NCI-H446 treated with DMSO at 0.1 percent for 48 hours (cell line): ENCODE measurements around the gene TRDMT1.

Experiments used
- DNase-seq: peaks from one replicate; lab custom pipeline; 2025; lab: John Stamatoyannopoulos, UW

TRDMT1 gene

DNA sequence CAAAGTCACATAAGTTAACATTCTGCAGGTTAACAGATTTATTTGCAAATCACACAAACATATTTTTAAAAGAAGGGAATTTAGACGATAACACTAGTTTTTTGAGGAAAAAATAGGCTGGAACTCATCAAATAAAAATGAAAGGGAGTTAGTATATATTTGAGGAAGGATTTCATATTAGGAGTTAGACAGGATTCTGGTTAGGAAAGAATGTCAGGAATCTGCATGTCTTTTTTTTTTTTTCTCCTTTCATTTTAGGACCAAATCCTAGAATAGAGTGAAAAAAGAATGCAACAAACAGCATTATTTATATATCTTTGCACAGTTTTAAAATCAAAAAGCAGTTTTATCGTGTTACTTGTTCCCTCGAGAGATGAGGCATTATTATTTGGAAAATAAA, 8.9 kb upstream of the TRDMT1 start:
- no peak for DNase-seq

DNA sequence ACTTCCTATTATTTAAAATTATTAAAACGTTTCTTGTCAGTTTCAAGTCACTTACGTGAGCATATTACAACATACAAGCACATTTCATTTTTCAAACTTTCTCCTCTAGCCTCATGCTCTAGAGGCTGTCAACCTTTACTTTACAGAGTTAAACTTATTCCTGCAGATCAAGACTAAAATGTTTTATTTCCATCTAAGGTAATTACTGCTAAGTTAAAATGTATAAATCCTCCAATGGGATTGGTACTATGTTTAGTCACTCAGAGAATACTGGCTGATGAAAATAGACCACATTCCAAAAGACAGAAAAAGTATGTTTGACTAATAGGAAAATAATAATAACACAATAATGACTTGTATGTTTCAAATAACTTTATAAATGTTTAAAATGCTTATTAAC, 8.4 kb upstream of the TRDMT1 start:
- DNase-seq: no peak

DNA sequence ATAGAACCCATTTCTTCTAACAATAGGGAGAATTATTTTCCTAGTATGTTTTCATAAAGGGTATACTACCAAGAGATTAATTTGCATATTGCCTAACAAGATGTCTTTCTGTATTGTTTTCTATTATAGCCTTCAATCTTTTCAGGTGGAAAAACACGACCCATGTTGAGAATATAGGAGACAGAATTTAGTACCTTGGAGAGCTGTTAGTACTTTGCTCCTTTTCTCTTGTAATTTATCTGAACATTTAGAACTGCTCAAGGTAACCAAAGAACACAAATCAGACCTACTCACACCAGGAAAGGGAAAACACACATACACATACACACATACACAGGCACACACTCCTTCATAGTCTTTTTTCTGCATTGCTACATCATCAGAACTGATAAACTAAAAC, 7.8 kb upstream of the TRDMT1 start:
- DNase-seq: no peak

DNA sequence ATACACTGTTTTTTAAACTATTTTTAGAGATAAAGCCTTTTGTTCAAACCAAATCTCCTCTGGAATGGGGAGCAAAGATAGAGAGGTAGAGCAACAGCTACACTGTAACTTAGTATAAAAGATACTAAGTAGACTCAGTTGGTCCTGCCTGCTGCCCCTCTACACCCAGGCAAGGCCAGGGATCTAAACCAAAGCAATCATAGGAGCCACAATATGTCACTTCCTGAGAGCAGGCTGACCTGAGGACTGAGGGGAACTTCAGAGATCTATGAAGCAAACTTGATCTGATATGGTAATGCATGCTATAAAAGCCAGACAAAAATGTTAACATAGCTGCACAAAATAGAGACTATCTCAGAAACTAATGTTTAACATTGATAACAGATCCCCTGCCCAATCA, 7.0 kb upstream of the TRDMT1 start:
- no peak for DNase-seq

DNA sequence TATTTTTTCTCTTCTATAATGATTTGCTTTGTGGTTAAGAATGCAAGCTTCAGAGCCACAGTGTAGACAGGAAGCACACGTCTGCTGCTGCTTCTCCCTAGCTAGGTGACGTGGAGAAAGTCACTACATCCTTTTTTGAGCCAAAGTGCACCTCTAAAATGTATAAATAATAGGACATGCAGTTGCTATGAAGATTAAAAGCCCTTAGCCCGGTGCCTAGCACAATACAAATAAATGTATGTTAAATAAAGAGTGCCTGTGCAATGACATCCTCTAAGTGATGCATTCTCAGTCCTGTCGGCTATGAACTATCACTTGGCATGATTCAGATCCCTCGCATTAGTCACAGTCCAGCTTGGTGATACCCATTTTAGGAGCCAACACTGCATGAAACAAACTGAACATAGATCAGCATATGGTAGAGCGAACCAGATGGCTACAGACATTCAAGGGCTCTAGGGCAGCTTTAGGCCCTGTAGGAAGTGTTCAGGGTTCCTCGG, 4.8 kb upstream of the TRDMT1 start:
- DNase-seq: no peak

DNA sequence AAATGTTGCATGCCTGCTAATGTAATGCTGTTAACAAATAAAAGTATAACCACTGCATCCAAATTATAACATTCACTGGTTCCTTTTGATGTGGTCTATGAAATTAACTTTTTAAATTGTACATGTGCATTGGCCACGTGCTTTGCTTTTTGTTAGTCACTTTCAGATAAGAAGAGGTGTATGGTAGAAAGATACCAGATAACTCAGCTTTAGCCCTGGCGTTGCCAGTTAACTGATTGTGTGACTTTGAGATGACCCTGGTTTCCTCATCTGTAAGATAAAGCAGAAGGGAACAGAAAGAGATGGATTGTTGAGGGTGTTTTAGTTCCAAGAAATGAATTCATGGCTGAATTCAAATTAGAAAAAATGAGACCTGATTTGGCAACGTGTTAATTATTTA, 1.9 kb upstream of the TRDMT1 start:
- DNase-seq: no peak

DNA sequence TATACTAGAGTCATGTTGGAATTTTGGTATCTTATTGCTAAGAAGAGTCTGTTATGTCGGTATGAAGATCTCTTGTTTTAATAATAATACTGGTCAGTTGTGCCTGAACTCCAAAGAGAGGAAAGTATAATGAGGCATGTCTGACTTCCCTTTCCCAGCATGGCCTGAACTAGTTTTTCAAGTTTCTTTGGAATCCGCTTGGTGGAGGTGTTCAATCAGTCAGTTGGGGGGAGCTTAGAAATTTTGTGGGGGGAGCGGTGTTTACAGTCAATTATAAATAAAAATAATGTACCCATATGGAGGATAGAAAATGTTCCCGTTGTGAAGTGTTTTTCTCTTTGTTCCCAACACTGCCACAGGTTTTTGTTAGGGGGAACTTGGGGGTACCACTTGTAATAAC, 1.5 kb upstream of the TRDMT1 start:
- no peak for DNase-seq

DNA sequence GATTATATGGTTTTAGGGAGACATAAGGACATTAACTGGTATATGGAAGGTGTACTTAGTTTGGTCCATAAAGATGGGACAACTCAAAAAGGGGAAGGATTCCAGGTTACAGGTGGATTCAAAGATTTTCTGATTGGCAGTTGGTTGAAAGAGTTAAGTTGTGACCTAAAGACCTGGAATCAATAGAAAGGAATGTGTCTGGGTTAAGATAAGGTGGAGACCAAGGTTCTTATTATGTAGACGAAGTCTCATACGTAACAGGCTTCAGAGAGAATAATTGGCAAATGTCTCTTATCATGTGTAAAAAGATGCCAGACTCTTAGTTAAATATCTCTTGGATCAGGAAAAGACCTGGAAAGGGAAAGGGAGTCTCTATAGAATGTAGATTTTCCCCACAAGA, 1.0 kb upstream of the TRDMT1 start:
- no peak for DNase-seq

DNA sequence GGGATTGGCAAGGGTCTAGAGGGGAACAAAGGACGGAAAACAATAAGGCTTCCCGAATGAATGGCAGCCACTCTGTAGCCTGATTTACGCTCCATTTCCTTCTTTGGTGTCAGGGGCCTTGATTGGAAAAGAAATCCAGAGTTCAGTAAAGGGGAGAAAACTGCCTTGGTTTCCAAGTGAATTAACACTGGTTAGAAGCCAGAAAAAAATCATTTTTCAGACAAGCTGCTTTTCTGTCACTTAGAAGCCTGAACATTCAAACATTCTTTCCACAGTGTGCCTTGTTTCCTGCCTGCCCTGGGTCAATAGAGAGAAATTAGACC, 283 bp upstream of the TRDMT1 start:
- DNase-seq: no peak

DNA sequence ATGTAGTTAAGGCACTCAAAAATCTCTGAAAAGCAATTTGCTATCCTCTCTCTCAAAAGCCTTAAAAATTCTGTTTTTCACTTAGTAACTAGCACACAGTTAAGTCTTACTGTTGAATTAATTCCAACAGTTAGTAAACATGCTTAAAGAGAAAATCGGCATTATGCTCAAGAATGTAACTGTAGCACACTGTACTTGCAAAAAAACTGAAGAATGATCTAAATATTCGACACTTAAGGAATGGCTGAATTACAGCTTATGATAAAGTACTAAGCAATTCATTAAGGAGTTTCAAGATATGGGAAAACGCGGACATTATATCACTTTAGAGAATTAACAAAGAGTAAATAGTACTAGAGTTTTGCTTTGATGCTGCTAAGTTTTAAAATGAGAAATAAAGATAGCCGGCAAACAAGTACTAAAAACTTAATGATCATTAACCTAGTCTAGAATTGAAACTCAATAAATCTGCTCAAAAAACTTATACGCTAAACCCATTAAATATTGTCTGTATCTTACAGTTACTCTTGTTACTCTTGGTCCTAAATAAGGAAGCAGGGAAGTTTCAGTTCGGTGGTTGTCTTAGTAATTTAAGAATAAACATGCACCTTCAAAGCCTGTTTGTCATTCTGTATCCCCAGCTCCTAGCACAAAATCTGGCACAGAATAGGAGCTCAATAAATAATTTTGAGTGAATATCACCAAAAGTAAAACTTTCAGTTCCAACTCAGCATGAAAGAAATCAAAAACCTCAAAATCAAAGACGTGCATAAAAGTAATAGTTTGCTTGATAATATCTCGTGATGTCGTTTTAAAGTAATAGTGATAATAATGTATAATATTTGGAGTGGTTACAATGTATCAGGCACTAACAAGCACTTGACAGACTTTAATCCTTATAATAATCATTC, 1.2 kb downstream of the TRDMT1 start:
- no peak for DNase-seq

DNA sequence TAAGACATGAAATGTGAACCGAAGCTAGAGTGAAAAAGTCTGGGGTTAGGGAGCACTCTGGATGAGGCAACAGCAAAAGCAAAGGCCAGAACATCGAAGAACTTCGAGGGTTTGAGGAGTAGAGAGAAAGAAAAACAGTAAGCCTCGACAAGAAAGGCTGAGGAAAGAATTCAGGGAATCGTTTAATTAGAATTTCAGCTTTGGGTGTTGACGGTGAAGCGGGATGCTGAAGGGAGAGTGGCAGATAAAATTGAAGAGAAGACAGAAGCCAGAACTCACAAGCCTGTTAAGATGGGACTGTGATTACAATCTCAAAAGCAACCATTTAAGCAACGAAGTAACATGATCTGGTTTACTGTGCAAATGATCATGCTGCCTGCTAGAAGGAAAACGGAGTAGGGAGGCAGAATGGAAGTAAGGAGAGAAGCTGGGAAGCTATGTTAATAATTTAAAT, 2.1 kb downstream of the TRDMT1 start:
- DNase-seq: no peak

DNA sequence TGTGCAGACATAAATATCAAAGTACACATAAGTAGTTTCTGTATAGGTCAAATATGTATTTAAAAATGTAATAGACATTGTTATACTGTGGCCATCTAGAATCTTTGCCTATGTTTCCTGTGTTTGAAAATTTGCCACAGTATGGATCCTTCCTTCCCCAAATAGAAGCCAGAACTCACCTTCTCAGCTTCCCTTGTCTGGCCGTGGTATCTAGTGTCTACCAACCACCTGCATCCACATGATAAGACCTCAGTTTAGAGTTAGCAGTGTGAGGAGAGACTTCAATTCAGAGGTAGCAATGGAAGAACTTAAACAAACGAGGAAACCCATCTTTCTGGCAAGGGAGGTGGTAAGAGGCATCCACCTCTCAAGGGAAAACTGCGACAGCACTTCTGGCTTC, 4.9 kb downstream of the TRDMT1 start:
- no peak for DNase-seq

DNA sequence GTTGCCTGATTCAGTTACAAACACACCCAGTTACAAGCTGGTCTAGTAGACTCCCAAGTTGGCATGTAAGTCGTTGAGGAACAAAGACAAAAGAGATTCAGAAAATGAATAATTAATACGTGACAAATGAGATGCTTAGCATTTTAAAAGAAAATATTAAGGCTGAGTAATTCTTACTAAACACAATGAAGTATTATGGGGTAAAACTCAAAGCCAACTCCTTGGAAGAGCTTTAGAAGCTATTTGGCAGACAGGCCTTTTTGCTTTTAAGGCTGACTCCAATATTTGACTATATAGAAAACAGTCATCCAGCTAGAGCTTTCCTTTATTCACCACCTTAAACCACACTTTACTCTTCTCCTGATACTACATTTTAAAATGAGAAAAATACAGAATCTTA, 5.4 kb downstream of the TRDMT1 start:
- no peak for DNase-seq

DNA sequence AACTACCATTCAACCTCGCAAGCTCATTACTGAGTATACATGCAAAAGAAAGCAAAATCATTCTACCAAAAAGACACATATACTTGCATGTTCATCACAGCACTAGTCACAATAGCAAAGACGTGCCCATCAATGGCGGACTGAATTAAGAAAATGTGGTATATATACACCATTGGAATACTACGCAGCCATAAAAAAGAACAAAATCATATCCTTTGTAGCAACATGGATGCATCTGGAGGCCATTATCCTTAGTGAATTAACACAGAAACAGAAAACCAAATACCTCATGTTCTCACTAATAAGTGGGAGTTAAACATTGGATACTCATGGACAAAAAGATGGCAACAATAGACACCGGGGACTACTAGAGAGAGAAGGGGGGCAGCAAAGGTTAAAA, 6.4 kb downstream of the TRDMT1 start:
- no peak for DNase-seq

DNA sequence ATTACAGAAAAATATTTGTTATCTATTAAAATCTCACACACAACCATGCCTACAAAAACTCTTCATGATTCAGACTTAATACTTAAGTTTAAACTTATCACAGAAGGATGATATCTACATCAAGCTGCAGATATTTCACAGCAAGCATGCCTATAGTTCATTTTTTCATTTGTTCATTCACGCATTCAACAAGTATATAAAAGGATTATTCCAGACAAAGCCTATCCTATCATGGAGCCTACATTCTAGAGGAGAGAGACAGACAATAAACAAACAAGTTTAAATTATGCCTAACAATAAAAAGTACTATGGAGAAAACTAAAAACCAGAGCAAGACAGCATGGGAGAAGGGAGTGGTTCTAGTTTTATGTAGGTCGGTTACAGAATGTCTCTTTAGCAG, 10.9 kb downstream of the TRDMT1 start:
- no peak for DNase-seq

DNA sequence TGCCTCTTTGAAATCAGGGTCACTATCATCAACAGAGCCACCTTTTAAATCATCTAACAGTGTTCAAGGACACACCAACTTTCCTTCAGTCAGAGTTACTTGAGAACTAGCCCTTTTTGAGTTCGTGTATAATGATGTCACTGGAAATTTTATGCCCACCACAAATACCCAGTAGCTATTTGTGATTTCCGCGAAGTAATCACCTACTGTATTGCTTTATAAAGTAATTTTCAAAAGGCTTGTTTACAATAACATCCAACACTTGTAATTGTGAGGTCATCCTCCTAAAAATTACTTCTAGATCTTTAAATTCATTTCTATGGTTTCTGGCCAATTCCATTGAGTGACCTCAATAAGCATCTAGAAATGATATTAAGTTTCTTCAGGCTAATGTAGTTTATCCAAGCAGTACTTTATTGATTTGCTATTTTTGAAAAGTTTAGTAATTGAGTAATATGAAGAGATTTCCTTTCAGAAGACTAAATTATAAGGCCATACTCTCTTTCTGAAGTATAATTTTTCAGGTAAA, 12.8 kb downstream of the TRDMT1 start:
- DNase-seq: no peak

DNA sequence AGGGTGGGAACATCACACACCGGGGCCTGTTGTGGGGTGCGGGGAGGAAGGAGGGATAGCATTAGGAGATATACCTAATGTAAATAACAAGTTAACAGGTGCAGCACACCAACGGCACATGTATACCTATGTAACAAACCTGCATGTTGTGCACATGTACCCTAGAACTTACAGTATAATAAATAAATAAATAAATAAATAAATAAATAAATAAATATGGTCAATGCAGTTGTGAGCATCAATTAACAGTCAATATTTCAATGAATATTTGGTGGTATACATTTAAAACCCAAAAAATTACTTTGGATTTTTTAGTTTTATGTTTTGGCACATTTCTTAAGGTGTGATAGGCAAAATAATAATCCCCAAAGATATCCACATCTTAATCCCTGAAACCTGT, 15.6 kb downstream of the TRDMT1 start:
- no peak for DNase-seq

DNA sequence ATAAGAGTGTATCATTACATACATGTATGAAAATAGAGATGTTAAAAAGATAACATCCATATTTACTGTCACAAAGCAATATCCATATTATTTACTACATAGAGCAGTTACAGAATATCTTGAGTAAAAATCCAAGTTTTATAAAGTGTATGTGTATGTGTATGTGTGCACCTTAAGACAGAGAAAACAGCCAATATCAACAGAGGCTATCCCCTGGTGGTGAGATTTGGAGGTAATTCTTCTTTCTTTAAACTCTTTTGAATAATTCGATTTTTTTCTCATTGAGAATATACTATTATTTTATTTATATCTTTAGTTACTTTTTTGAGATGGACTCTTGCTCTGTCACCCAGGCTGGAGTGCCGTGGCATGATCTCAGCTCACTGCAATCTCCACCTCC, 18.4 kb downstream of the TRDMT1 start:
- no peak for DNase-seq

DNA sequence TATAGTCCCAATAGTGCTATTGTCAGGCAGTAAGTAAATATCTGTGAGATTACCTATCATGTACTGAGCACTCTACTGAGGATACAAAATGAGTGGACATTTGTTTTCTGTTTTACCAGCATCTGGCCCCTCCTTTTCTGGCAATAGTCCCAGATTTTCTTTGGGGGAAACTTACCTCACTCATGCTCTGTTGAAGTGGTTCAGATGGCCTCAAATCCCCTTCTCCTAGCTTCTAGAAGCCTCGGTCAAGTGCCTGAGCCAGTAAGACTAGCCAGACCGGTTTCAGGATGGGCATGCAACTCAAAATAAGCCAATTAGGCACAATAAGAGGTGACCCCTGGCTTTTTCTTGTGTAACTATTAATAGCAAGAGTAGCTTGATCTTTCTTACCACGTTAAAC, 19.7 kb downstream of the TRDMT1 start:
- no peak for DNase-seq

DNA sequence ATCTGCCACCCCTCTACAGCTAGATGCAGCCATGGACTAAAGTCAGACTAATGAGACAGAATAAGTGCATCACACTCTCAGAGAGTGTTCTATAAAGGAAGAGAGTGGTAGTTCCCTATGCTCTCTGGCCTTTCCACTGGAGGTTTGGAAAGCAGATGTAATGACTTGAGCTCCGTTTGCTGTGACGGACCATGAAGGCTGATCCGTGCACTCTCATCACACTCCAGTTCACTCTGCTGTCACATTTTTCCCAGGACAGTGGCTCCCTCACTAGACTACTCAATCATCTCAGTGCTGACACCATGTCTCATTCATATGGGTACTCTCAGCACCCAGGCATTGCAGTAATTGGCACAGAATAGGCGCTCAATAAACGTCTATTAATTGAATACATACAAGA, 20.4 kb downstream of the TRDMT1 start:
- no peak for DNase-seq

DNA sequence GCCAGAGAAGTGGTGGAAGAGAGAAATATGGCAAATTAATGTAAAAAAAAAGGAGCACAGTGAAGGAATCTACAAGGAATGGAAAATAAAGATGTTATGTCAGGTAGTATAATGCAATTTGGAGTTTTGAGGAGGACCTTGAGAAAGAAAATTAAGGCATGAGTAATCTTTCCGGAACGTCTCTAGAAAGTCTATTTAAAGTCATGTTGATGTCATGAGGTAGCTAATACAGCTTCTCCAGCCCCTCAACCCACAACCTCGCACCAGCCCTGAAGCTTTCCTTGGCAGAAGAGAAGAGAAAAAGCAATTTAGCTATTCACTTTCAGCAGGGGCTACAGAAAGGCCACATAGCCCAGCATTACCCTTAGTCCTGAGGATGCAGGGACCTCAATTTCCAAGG, 22.5 kb downstream of the TRDMT1 start:
- DNase-seq: no peak

DNA sequence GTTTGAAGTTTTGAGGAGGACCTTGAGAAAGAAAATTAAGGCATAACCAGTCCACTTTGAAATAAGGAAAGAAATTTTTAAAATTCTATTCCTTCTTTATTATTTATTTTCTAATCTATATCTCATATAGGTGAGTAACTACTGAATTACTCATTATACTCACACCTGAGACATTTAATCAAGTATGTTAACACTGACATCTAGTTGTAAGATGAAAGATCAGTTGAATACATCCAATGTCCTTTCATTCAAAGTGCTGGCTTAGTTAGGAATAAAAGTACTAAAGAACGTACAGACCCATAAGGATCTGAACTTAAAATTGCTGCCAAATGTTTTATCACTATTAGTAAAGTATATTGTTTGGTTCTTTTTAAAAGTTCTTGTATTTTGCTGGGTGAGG, 23.5 kb downstream of the TRDMT1 start:
- no peak for DNase-seq

DNA sequence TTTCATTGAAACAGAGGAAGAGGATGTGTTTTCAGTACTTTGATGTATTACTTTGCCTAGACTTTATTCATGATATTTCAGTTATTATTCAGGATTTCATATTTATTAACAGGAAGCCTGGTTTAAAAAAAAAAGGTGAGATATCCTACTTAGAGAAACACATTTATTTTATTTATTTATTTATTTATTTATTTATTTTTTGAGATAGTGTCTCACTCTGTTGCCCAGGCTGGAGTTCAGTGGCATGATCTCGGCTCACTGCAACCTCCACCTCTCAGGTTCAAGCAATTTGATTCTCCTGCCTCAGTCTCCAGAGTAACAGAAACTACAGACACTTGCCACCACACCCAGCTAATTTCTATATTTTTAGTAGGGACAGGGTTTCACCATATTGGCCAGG, 24.5 kb downstream of the TRDMT1 start:
- DNase-seq: no peak

DNA sequence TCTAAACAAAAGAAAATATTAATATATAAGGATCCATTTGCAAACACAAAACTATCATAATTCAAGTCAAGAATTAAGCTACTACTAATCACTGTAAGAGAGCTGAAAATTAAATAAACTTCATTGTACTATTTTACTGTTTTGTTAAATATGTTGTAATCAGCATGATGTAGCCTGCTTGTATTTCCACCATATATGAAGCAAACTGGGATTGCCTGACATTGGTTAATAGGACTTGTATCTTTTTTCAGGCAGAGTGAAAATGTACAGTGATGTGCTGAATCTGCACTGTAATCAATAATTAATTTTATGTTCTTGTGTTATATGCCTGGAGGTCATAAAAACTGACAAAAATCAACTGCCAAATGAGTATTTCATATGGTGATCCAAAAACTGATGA, 25.4 kb downstream of the TRDMT1 start:
- DNase-seq: no peak
